ENCODE measurements around the gene CRTC1.

Gene CRTC1

GRCh38 chr19:18771328-18772242 is 88.1 kb downstream of the CRTC1 start:
- TF ChIP-seq CTCF (IDR thresholded peaks at IDR 0.05), result no peak; the same call in 1 of the 2 replicates
- TF ChIP-seq ZFX (IDR thresholded peaks at IDR 0.05; ENCODE audit: borderline replicate concordance), result no peak
- no peak overlapping the region for H3K27ac ChIP-seq

- no peak for TF ChIP-seq CTCF (IDR thresholded peaks at IDR 0.05)
- no peak for TF ChIP-seq ZFX (IDR thresholded peaks at IDR 0.05; ENCODE audit: borderline replicate concordance)
- no peak overlapping the region for H3K27ac ChIP-seq
These were observed 89.4 kb downstream of the CRTC1 start for GRCh38 chr19:18772620-18773587.

- no peak for TF ChIP-seq CTCF (IDR thresholded peaks at IDR 0.05)
- H3K27ac ChIP-seq, result no peak overlapping the region
These were observed 90.2 kb downstream of the CRTC1 start for GRCh38 chr19:18773682-18774081.

- no peak overlapping the region for H3K27ac ChIP-seq
- TF ChIP-seq ZFX (IDR thresholded peaks at IDR 0.05; ENCODE audit: borderline replicate concordance) (no peak), CTCF (IDR thresholded peaks at IDR 0.05) (no peak)
These were observed 90.6 kb downstream of the CRTC1 start for GRCh38 chr19:18774107-18774506.

GRCh38 chr19:18774782-18775444 is 91.4 kb downstream of the CRTC1 start:
- H3K27ac ChIP-seq, result no peak overlapping the region
- TF ChIP-seq ZFX (IDR thresholded peaks at IDR 0.05; ENCODE audit: borderline replicate concordance) (no peak), CTCF (IDR thresholded peaks at IDR 0.05) (no peak)

GRCh38 chr19:18775586-18776287 is 92.3 kb downstream of the CRTC1 start:
- no peak overlapping the region for H3K27ac ChIP-seq

More at GRCh38 chr19:18775586-18776287, 92.3 kb downstream of the CRTC1 start:
- TF ChIP-seq CTCF (IDR thresholded peaks at IDR 0.05), result no peak
- no peak for TF ChIP-seq ZFX (IDR thresholded peaks at IDR 0.05; ENCODE audit: borderline replicate concordance)
